WERI-Rb-1 (cell line): ENCODE data around the gene NFIA.

Source experiments
- DNase-seq: peaks from one replicate; pipeline ENCODE4 v3.0.0-alpha.2; 2020
- H3K27ac ChIP-seq: fragments of 250-450 bp; sonication (Bioruptor Pico); 2 replicates; pipeline ENCODE4 v1.5.1; 2020; ENCODE audit warnings: mild to moderate bottlenecking, moderate library complexity
- H3K27me3 ChIP-seq: fragments of 250-450 bp; sonication (Bioruptor Pico); 2 replicates; pipeline ENCODE4 v1.5.1; 2021; ENCODE audit warnings: mild to moderate bottlenecking, low read depth, moderate library complexity; ENCODE audit not compliant: insufficient read depth, severe bottlenecking
- H3K36me3 ChIP-seq: fragments of 250-450 bp; sonication (Bioruptor Pico); 2 replicates; pipeline ENCODE4 v1.5.1; 2020; ENCODE audit warnings: mild to moderate bottlenecking, moderate library complexity
- H3K4me3 ChIP-seq: 2 replicates; pipeline ENCODE4 v1.5.1; 2011; ENCODE audit warnings: low read depth, mild to moderate bottlenecking, control low read depth, low read length
- H3K9me3 ChIP-seq: fragments of 250-450 bp; sonication (Bioruptor Pico); 2 replicates; pipeline ENCODE4 v1.5.1; 2021; ENCODE audit warnings: mild to moderate bottlenecking, moderate library complexity; ENCODE audit not compliant: severe bottlenecking
- CTCF ChIP-seq: IDR thresholded peaks from 2 replicates; pipeline ENCODE4 v1.5.1; 2011; ENCODE audit warnings: low read depth, mild to moderate bottlenecking, control low read depth, inconsistent platforms, low read length

The NFIA gene

GRCh38 chr1:61221642-61222041 lies 139.3 kb downstream of the NFIA start:
- Histone ChIP-seq H3K27me3 (no peaks in the 10 kb centered on the region), H3K9me3 (no peaks in the 10 kb centered on the region), H3K36me3 (no peaks in the 10 kb centered on the region), H3K4me3 (no peak overlapping the region), H3K27ac (no peak overlapping the region)
- TF ChIP-seq CTCF: no peak
- DNase-seq: no peak

GRCh38 chr1:61222240-61222639 lies 139.9 kb downstream of the NFIA start:
- DNase-seq: no peak
- no peak overlapping the region for H3K4me3 ChIP-seq
- no peak overlapping the region for H3K27ac ChIP-seq

GRCh38 chr1:61223140-61223539 lies 140.8 kb downstream of the NFIA start:
- no peak overlapping the region for H3K4me3 ChIP-seq
- no peak overlapping the region for H3K27ac ChIP-seq
- DNase-seq: no peak

More at GRCh38 chr1:61222240-61222639, 139.9 kb downstream of the NFIA start:
- no peak for TF ChIP-seq CTCF
- no peaks in the 10 kb centered on the region for H3K36me3 ChIP-seq
- no peaks in the 10 kb centered on the region for H3K27me3 ChIP-seq
- H3K9me3 ChIP-seq: no peaks in the 10 kb centered on the region

GRCh38 chr1:61224609-61225008 lies 142.2 kb downstream of the NFIA start:
- Histone ChIP-seq H3K27me3 (no peaks in the 10 kb centered on the region), H3K9me3 (no peaks in the 10 kb centered on the region), H3K4me3 (no peak overlapping the region), H3K36me3 (no peaks in the 10 kb centered on the region), H3K27ac (no peak overlapping the region)
- TF ChIP-seq CTCF: no peak
- DNase-seq: no peak

More at GRCh38 chr1:61223140-61223539, 140.8 kb downstream of the NFIA start:
- no peaks in the 10 kb centered on the region for H3K36me3 ChIP-seq
- TF ChIP-seq CTCF: no peak
- H3K9me3 ChIP-seq: no peaks in the 10 kb centered on the region
- no peaks in the 10 kb centered on the region for H3K27me3 ChIP-seq

GRCh38 chr1:61225478-61225877 lies 143.1 kb downstream of the NFIA start:
- DNase-seq: no peak
- Histone ChIP-seq H3K27me3 (no peaks in the 10 kb centered on the region), H3K27ac (no peak overlapping the region), H3K4me3 (no peak overlapping the region), H3K9me3 (no peaks in the 10 kb centered on the region), H3K36me3 (no peaks in the 10 kb centered on the region)
- no peak for TF ChIP-seq CTCF

- Histone ChIP-seq H3K27ac (no peak overlapping the region), H3K27me3 (no peaks in the 10 kb centered on the region), H3K9me3 (no peaks in the 10 kb centered on the region), H3K4me3 (no peak overlapping the region), H3K36me3 (no peaks in the 10 kb centered on the region)
- no peak for DNase-seq
- no peak for TF ChIP-seq CTCF
Observed at GRCh38 chr1:61226791-61227567, 144.6 kb downstream of the NFIA start.
